Skeletal muscle satellite cell (primary cell): Measurements from ENCODE around the gene ALK.
"Not testable (repeated sequence)": the region's sequence is repeated elsewhere in the genome, so short reads cannot be mapped to it uniquely, and the experiment has no call there.

Experiments
- H3K27me3 ChIP-seq: 2 replicates; pipeline ENCODE4 v1.7.0; 2013; ENCODE audit warnings: low read length; ENCODE audit not compliant: control insufficient read depth, insufficient read depth
- H3K36me3 ChIP-seq: 2 replicates; pipeline ENCODE4 v1.7.0; 2013; ENCODE audit warnings: mild to moderate bottlenecking, control low read depth, low read length; ENCODE audit not compliant: insufficient read depth
- H3K4me1 ChIP-seq: 2 replicates; pipeline ENCODE4 v1.7.0; 2013; ENCODE audit warnings: low read length; ENCODE audit not compliant: control insufficient read depth, insufficient read depth
- H3K4me2 ChIP-seq: 2 replicates; pipeline ENCODE4 v1.7.0; 2013; ENCODE audit warnings: mild to moderate bottlenecking, low read length
- H3K4me3 ChIP-seq: 2 replicates; pipeline ENCODE4 v1.7.0; 2013; ENCODE audit warnings: low read length
- H3K9ac ChIP-seq: 2 replicates; pipeline ENCODE4 v1.7.0; 2013; ENCODE audit warnings: mild to moderate bottlenecking, low read depth, low read length, moderate library complexity
- H3K9me3 ChIP-seq: replicated peaks from 2 replicates; pipeline ENCODE4 v1.7.0; 2013; ENCODE audit warnings: mild to moderate bottlenecking, control low read depth, low read length

The ALK gene

DNA sequence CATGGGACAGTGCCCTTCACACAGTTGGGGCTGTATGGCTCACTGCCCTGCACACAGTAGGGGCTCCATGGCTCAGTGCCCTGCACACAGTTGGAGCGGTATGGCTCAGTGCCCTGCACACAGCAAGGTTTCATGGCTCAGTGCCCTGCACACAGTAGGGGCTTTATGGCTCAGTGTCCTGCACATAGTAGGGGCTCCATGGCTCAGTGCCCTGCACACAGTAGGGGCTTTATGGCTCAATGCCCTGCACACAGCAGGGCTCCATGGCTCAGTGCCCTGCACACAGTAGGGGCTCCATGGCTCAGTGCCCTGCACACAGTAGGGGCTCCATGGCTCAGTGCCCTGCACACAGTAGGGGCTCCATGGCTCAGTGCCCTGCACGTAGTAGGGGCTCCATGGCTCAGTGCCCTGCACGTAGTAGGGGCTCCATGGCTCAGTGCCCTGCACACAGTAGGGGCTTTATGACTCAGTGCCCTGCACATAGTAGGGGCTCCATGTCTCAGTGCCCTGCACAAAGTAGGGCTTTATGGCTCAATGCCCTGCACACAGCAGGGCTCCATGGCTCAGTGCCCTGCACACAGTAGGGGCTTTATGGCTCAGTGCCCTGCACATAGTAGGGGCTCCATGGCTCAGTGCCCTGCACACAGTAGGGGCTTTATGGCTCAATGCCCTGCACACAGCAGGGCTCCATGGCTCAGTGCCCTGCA, 676.2 kb downstream of the ALK start:
- not testable (repeated sequence) for H3K36me3 ChIP-seq, H3K9me3 ChIP-seq, H3K4me2 ChIP-seq, H3K9ac ChIP-seq, H3K4me3 ChIP-seq, H3K4me1 ChIP-seq
- H3K27me3 ChIP-seq: peaks cover 40% of the 10 kb centered on the region

DNA sequence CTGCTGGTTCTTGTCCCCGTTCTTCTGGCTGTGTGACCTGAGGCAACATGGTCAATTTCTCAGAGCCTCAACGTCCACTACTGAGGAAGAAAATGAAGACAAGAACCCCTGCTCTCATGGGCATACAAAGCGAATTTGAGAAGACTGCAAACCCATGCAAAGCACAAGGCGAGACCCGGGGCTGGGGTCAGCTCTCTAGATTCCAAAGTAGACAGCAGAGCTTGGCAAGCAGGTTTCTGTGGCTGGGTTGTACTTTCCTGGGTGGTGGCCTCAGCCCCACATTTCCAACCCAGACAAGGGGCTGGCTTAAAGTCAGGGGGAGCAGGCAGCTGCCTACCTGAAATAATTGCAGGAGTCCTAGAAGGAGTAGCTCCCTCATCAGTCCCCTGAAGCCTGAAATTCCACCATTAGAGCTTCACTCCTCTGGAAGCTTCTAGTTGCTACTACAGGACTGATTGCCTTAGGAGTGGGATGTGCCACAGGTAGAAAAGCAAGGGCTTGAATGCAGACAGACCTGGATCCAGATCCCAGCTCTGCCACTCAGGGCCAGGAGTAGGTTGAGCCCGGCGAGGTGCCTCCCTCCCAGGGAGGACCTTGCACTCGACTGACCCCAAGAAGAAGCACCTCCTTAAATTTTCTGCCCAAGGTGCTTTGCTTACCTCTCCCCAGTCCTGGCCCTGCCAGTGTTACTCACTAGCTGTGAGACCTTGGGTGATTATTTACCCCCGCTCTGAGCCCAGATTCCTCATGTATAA, 678.6 kb downstream of the ALK start:
- no peaks in the 10 kb centered on the region for H3K9me3 ChIP-seq
- no peaks in the 10 kb centered on the region for H3K4me1 ChIP-seq
- H3K4me3 ChIP-seq: no peak overlapping the region
- H3K27me3 ChIP-seq: peaks cover 45% of the 10 kb centered on the region
- H3K9ac ChIP-seq: no peak overlapping the region
- no peaks in the 10 kb centered on the region for H3K36me3 ChIP-seq
- no peak overlapping the region for H3K4me2 ChIP-seq

DNA sequence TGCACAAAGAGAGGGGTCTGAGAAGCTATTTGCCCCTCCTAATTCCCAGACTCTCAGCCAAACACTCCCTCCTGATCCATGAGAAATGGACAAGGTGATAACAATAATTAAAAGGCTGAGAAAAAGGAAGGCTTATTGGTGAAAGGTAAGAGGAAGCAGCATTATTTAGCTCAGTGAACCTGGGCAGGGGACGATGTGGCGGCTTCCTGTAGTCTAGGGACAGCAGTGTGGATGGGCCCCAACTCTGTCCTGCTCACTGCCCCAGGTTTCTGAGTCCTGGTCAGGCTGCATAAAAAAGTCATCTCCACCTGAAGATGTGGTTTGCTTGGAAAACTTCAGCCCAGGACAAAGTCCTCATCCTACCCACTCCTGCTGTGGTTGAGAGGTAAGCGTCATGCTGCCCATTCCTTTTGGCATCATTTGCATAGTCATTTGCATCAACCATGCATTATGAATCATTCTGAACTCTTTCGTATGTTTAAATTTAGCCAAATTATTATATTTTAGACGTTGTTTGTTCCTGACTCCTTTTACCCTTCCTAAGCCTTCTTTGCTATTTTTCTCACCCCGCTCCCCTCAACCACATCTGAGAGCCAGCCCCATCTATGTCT, 679.3 kb downstream of the ALK start:
- no peaks in the 10 kb centered on the region for H3K36me3 ChIP-seq
- peaks cover 49% of the 10 kb centered on the region for H3K27me3 ChIP-seq
- H3K4me3 ChIP-seq: no peak overlapping the region
- no peaks in the 10 kb centered on the region for H3K4me1 ChIP-seq
- no peak overlapping the region for H3K4me2 ChIP-seq
- H3K9me3 ChIP-seq: no peaks in the 10 kb centered on the region
- H3K9ac ChIP-seq: no peak overlapping the region

DNA sequence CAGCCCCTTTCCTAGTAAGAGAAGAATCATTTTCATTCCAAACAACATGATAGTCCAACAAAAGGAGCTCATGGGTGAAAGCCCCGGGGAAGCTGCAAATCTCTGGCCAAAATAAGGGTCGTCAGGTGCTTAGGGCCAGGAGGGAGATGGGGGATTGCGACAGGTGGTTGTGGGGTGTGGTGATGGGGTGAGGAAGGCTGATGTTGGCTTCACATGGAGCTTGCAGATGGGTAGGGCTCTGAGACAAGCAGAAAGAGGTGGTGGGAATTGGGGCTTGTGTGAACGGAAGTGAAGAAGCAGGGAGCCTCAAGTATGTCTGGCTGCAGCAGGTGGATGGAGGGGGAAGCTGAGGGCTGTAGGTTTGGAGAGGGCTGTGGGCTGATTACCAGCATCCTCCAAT, 680.0 kb downstream of the ALK start:
- Histone ChIP-seq H3K4me1 (no peaks in the 10 kb centered on the region), H3K27me3 (peaks cover 55% of the 10 kb centered on the region), H3K4me3 (no peak overlapping the region), H3K9ac (no peak overlapping the region), H3K9me3 (no peaks in the 10 kb centered on the region), H3K36me3 (no peaks in the 10 kb centered on the region), H3K4me2 (no peak overlapping the region)

DNA sequence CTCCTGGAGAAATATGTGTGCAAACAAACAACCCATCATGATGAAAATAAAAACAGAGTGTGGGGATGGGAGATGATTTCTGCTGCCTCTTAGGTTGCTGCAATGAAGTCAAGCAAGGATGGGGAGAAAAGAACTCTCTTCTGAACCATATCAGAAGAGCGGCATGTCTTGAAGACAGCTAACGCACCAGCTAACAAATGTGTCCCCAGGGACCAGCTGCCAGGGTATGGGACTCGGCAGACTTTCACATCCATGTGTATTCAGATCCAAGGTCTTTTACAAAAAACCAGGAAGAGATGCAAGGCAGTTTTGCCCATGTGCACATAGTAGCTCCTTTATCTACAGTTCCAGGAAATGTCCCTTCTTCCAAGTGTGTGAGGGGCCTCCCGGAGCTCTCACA, 680.8 kb downstream of the ALK start:
- Histone ChIP-seq H3K4me3 (no peak overlapping the region), H3K4me2 (no peak overlapping the region), H3K9me3 (no peaks in the 10 kb centered on the region), H3K27me3 (peaks cover 61% of the 10 kb centered on the region), H3K4me1 (no peaks in the 10 kb centered on the region), H3K36me3 (no peaks in the 10 kb centered on the region), H3K9ac (no peak overlapping the region)

DNA sequence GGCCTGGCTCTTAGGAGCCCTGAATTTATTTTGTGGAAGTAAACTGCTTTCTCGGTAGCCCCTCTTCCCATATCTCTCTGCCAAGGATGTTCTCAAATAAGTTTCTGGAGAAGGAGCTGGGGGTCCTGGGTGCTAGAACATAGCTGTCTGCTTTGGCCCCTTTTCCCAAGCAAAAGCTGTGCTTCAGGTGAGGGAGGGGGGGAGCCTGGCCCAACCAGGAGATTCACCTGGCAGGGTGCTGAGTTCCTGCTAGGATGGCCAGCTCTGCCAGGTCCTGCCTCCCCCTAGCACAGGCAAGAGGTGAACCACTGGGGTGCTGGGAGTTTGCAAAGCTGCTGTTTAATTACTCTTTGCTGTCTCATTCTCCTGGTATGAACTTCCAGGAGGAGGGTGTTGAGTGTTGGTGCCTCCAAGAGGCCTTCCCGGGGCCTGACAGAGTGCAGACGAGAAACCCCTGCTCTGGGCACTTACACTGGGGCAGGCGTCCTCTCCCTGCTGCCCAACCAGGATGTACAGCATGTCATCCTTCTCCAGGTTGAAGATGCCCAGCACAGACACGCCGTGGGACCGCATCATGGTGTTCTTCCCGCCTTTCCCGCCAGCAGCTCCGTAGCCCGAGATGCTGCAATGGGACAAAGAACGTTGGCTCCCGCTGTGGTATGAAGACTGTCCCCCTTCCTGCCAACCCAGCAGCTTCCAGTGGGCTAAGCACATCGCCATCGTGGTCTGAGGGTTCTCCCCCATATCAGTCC, 682.0 kb downstream of the ALK start:
- H3K4me2 ChIP-seq: no peak overlapping the region
- peaks cover 67% of the 10 kb centered on the region for H3K27me3 ChIP-seq
- H3K4me3 ChIP-seq: no peak overlapping the region
- H3K9me3 ChIP-seq: no peaks in the 10 kb centered on the region
- no peaks in the 10 kb centered on the region for H3K36me3 ChIP-seq
- H3K4me1 ChIP-seq: no peaks in the 10 kb centered on the region
- H3K9ac ChIP-seq: no peak overlapping the region

DNA sequence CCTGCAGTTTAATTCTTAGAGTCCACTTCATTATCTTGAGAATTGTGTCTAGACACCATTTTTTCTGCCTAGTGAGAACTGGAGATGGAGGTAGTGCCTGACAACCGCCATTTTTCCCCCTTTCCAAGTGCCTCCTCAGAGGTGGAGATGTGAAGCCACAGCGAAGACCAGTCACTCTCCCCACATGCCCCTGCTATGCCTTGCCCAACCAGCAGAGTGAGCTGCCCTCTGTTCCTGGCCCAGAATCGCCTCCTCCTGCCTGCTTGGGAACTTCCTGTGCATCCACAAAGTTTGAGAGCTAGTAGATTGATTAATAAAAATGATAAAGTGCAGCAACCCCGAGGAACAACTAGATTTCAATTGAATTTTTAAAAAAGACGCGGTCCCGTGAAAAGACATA, 682.9 kb downstream of the ALK start:
- H3K4me3 ChIP-seq: no peak overlapping the region
- H3K36me3 ChIP-seq: no peaks in the 10 kb centered on the region
- H3K4me1 ChIP-seq: no peaks in the 10 kb centered on the region
- H3K27me3 ChIP-seq: peaks cover 66% of the 10 kb centered on the region
- H3K4me2 ChIP-seq: no peak overlapping the region
- no peaks in the 10 kb centered on the region for H3K9me3 ChIP-seq
- no peak overlapping the region for H3K9ac ChIP-seq

DNA sequence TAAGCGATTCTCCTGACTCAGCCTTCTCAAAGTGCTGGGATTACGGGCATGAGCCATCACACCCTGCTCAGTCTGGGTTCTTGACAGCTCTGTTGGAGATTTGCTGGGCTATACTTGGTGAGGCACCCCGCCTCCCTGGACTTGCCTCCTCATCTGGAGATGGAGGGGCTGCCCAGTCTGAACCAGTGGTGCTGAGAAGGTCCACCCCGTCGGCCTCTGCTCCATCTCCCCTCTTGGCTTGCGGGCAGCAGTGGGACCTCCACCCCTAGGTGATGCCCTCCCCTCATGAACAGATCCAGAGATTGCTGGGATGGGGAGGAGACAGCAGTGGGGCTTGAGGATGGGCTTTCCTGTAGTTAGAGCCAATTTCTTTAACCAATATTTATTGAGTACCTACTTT, 685.3 kb downstream of the ALK start:
- H3K4me2 ChIP-seq: no peak overlapping the region
- H3K4me1 ChIP-seq: no peaks in the 10 kb centered on the region
- no peaks in the 10 kb centered on the region for H3K36me3 ChIP-seq
- H3K9ac ChIP-seq: no peak overlapping the region
- H3K4me3 ChIP-seq: no peak overlapping the region
- no peaks in the 10 kb centered on the region for H3K9me3 ChIP-seq
- peaks cover 68% of the 10 kb centered on the region for H3K27me3 ChIP-seq

DNA sequence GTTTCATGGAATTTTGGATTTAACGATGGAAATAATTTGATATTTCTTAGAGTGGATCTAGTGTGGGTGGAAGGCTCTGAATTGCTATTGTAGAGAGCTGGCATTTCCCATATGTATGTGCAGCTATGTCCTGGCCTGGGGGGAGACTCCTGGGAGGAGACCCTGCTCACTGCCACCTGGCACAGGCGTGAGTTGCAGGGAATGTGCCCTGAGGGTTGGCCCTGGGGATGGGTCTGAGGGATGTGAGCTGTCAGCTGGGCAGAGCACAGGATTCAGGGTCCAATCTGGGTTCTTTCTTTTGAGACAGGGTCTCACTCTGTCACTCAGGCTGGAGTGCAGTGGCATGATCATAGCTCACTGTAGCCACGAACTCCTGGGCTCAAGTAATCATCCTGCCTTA, 686.0 kb downstream of the ALK start:
- no peaks in the 10 kb centered on the region for H3K4me1 ChIP-seq
- H3K9me3 ChIP-seq: no peaks in the 10 kb centered on the region
- no peak overlapping the region for H3K4me3 ChIP-seq
- H3K36me3 ChIP-seq: no peaks in the 10 kb centered on the region
- no peak overlapping the region for H3K4me2 ChIP-seq
- H3K9ac ChIP-seq: no peak overlapping the region
- peaks cover 66% of the 10 kb centered on the region for H3K27me3 ChIP-seq

DNA sequence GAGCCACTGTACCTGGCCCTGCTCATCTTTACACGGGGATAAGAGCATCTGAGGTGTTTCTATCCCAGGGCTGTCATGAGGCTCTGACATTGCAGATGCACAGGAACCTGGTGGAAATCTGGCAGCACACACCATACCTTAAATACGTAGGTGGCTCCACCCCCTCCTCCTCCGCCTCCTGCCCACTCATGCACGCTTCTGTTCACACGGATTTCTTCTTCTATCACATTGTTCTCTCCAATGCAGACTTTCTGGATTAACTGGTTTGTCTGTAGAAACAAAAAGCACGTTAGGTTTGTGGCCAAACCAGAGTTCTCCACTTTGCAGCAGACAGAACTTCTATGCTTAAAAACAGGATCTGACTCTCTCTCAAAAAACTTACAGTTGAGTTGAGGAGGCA, 688.0 kb downstream of the ALK start:
- H3K9me3 ChIP-seq: no peaks in the 10 kb centered on the region
- no peak overlapping the region for H3K9ac ChIP-seq
- H3K4me3 ChIP-seq: no peak overlapping the region
- H3K36me3 ChIP-seq: no peaks in the 10 kb centered on the region
- no peak overlapping the region for H3K4me2 ChIP-seq
- H3K27me3 ChIP-seq: peaks cover 69% of the 10 kb centered on the region
- peaks cover under 1% of the 10 kb centered on the region for H3K4me1 ChIP-seq

DNA sequence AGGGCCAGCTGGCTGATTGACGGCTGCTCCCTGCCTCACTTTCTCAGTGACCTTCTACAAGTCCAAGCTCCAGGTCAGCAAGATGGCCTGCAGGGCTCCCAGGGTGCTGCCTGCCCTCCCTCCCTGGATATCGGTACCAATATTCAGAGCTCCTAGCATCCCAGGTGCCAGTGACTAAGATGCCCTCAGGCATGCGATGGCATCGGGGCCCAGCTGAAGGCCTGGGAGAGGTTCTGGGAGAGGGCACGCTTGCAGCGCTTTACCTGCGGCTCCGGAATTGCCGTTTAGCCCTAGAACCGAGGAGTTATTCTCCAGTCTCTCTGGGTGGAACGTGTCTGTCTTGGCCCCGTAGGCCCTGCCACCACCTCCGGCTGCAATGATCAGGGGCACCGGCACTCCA, 689.3 kb downstream of the ALK start:
- Histone ChIP-seq H3K4me3 (no peak overlapping the region), H3K4me2 (no peak overlapping the region), H3K4me1 (peaks cover 8% of the 10 kb centered on the region), H3K9ac (no peak overlapping the region), H3K27me3 (peaks cover 76% of the 10 kb centered on the region), H3K9me3 (no peaks in the 10 kb centered on the region), H3K36me3 (no peaks in the 10 kb centered on the region)
